Glutamatergic neuron (in vitro differentiated cells): ENCODE data around the gene GNB5. TPM values are rescaled to one million over a fixed set of nuclear protein-coding genes. Genes with fewer than 3 reads are reported as not detected.

ENCODE experiments used
- DNase-seq: peaks from one replicate; pipeline ENCODE4 v3.0.0; 2022
- H3K27ac Mint-ChIP-seq: one replicate; pipeline ENCODE4 v1.8.0; 2020; ENCODE audit warnings: mild to moderate bottlenecking, mixed read lengths, inconsistent platforms; ENCODE audit not compliant: unreplicated experiment
- H3K27me3 Mint-ChIP-seq: one replicate; pipeline ENCODE4 v1.8.0; 2020; ENCODE audit warnings: mild to moderate bottlenecking, moderate library complexity, mixed read lengths, inconsistent platforms; ENCODE audit not compliant: unreplicated experiment
- H3K36me3 Mint-ChIP-seq: one replicate; pipeline ENCODE4 v1.8.0; 2020; ENCODE audit warnings: mild to moderate bottlenecking, mixed read lengths, inconsistent platforms; ENCODE audit not compliant: unreplicated experiment
- H3K4me1 Mint-ChIP-seq: one replicate; pipeline ENCODE4 v1.8.0; 2020; ENCODE audit warnings: mild to moderate bottlenecking, low read depth, mixed read lengths, inconsistent platforms; ENCODE audit not compliant: unreplicated experiment
- H3K4me3 Mint-ChIP-seq: one replicate; pipeline ENCODE4 v1.8.0; 2020; ENCODE audit warnings: mild to moderate bottlenecking, mixed read lengths, inconsistent platforms; ENCODE audit not compliant: unreplicated experiment
- H3K9me3 Mint-ChIP-seq: one replicate; pipeline ENCODE4 v1.8.0; 2020; ENCODE audit warnings: mild to moderate bottlenecking, moderate library complexity, mixed read lengths, inconsistent platforms; ENCODE audit not compliant: unreplicated experiment
- CTCF ChIP-seq: fragments of 200-600 bp; sonication (generic); IDR thresholded peaks from one replicate; pipeline ENCODE4 v1.5.0; 2021; ENCODE audit not compliant: partially characterized antibody, unreplicated experiment
- total RNA-seq: library from RNA; stranded (reverse); fragmentation: NEBNext Ultra II Directional; extraction: Animal tissue kit (Norgen Biotek cat#: 25700); gene quantifications from one replicate; pipeline ENCODE4 v1.2.1, GENCODE V29; 2021; ENCODE audit not compliant: unreplicated experiment

The GNB5 gene
- total RNA-seq, 1 donor from 2014 or later: 28.4 TPM

- Mint-ChIP-seq H3K27me3 (no peaks in the 10 kb centered on the region), H3K36me3 (no peaks in the 10 kb centered on the region), H3K9me3 (no peaks in the 10 kb centered on the region), H3K27ac (no peak overlapping the region), H3K4me1 (no peaks in the 10 kb centered on the region), H3K4me3 (no peak overlapping the region)
- no peak for TF ChIP-seq CTCF
- DNase-seq: no peak
These were observed 43.7 kb upstream of the GNB5 start for GRCh38 chr15:52234596-52235541.

- no peak overlapping the region for H3K27ac Mint-ChIP-seq
- no peak for DNase-seq
- no peak for TF ChIP-seq CTCF
- H3K36me3 Mint-ChIP-seq: no peaks in the 10 kb centered on the region
- no peaks in the 10 kb centered on the region for H3K27me3 Mint-ChIP-seq
- no peaks in the 10 kb centered on the region for H3K4me1 Mint-ChIP-seq
- H3K4me3 Mint-ChIP-seq: no peak overlapping the region
- no peaks in the 10 kb centered on the region for H3K9me3 Mint-ChIP-seq
These were observed 42.2 kb upstream of the GNB5 start for GRCh38 chr15:52233405-52233804.

- Mint-ChIP-seq H3K36me3 (no peaks in the 10 kb centered on the region), H3K27me3 (peaks cover 1% of the 10 kb centered on the region), H3K4me3 (no peak overlapping the region), H3K9me3 (no peaks in the 10 kb centered on the region), H3K27ac (no peak overlapping the region), H3K4me1 (peaks cover 1% of the 10 kb centered on the region)
- no peak for TF ChIP-seq CTCF
- no peak for DNase-seq
These were observed 41.1 kb upstream of the GNB5 start for GRCh38 chr15:52232327-52232726.

DNA sequence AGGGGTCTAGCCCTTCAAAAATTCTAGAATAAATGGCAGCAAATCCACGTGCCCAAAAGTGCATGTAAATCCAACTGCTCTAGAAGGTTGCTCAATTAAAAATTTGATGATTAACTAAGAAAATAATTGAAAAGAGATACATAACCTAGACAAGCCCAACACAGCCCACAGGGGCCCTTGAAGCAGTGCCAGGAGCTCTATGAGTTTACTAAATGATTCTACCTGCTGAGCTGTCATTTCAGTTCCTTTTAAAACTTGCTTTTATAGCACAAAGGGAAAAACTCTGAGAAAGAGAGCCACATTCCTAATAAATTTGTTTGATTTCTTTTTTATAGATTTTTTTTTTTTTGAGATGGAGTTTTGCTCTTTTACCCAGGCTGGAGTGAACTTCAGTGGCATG lies 38.9 kb upstream of the GNB5 start:
- peaks cover 1% of the 10 kb centered on the region for H3K27me3 Mint-ChIP-seq
- peaks cover 1% of the 10 kb centered on the region for H3K4me1 Mint-ChIP-seq
- no peak for TF ChIP-seq CTCF
- DNase-seq: no peak
- no peaks in the 10 kb centered on the region for H3K9me3 Mint-ChIP-seq
- no peaks in the 10 kb centered on the region for H3K36me3 Mint-ChIP-seq
- no peak overlapping the region for H3K27ac Mint-ChIP-seq
- H3K4me3 Mint-ChIP-seq: no peak overlapping the region

GRCh38 chr15:52228921-52229320 lies 37.7 kb upstream of the GNB5 start:
- no peaks in the 10 kb centered on the region for H3K9me3 Mint-ChIP-seq
- DNase-seq: no peak
- no peak overlapping the region for H3K27ac Mint-ChIP-seq
- no peak for TF ChIP-seq CTCF
- peaks cover 1% of the 10 kb centered on the region for H3K4me1 Mint-ChIP-seq
- H3K36me3 Mint-ChIP-seq: no peaks in the 10 kb centered on the region
- no peak overlapping the region for H3K4me3 Mint-ChIP-seq
- H3K27me3 Mint-ChIP-seq: peaks cover 1% of the 10 kb centered on the region
